NB4 (cell line): ENCODE measurements around the gene NPIPB13.
"Not testable (repeated sequence)": the region's sequence is repeated elsewhere in the genome, so short reads cannot be mapped to it uniquely, and the experiment has no call there.

Experiments used
- TF ChIP-seq, protein P1 (sequence below): IDR thresholded peaks from one replicate; pipeline ENCODE4 v1.5.1; 2012; ENCODE audit warnings: low read depth, low read length
- TF ChIP-seq, protein P2 (sequence below): IDR thresholded peaks from 2 replicates; pipeline ENCODE4 v1.6.1; 2011; ENCODE audit warnings: low read depth, low read length

DNA sequence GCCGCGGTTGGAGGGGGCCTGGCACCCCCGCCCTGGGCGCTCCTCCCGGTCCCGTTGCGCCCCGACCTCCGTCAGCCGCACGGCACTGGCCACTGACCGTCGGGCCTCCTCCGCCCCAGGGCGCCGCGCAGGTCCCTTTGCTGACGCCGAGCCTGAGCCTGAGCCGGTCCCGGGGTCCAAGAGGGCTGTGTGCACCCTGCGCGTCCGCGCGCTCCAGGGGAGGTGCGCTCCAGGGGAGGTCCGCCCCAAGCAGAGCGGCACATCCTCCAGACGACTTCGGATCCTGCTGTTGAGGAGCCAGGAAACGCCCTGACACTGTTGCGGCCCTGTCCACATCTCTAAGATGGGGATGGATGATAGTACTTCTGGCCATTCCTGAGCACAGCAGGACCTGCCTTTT is 42.0 kb downstream of the NPIPB13 start:
- TF ChIP-seq, protein P1, sequence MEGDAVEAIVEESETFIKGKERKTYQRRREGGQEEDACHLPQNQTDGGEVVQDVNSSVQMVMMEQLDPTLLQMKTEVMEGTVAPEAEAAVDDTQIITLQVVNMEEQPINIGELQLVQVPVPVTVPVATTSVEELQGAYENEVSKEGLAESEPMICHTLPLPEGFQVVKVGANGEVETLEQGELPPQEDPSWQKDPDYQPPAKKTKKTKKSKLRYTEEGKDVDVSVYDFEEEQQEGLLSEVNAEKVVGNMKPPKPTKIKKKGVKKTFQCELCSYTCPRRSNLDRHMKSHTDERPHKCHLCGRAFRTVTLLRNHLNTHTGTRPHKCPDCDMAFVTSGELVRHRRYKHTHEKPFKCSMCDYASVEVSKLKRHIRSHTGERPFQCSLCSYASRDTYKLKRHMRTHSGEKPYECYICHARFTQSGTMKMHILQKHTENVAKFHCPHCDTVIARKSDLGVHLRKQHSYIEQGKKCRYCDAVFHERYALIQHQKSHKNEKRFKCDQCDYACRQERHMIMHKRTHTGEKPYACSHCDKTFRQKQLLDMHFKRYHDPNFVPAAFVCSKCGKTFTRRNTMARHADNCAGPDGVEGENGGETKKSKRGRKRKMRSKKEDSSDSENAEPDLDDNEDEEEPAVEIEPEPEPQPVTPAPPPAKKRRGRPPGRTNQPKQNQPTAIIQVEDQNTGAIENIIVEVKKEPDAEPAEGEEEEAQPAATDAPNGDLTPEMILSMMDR, result not testable (repeated sequence)
- TF ChIP-seq, protein P2, sequence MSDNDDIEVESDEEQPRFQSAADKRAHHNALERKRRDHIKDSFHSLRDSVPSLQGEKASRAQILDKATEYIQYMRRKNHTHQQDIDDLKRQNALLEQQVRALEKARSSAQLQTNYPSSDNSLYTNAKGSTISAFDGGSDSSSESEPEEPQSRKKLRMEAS, result not testable (repeated sequence)
